ENCODE results near the gene FNDC10. TPM values are rescaled to one million over a fixed set of nuclear protein-coding genes. Genes with fewer than 3 reads are reported as not detected.

The FNDC10 gene
- total and polyA plus RNA-seq, 2 experiments from 2014 or later, result 2.1 to 8.8 TPM

GRCh38 chr1:1553821-1554494 is 46.0 kb downstream of the FNDC10 start:
- Histone ChIP-seq H3K4me3 (no peak overlapping the region), H3K9me3 (ENCODE audit: low read depth) (no peaks in the 10 kb centered on the region), H3K27me3 (no peaks in the 10 kb centered on the region), H3K9me2 (replicated peaks; ENCODE audit: insufficient read depth) (no peaks in the 10 kb centered on the region), H3K4me2 (no peak overlapping the region), H3K79me2 (peaks cover 28% of the 10 kb centered on the region), H3K36me3 (replicated peaks; ENCODE audit: insufficient read depth, low read depth) (no peaks in the 10 kb centered on the region), H3K4me1 (ENCODE audit: insufficient read depth) (no peaks in the 10 kb centered on the region), H4K20me1 (ENCODE audit: insufficient read depth, poor library complexity, severe bottlenecking) (peaks cover 12% of the 10 kb centered on the region), H3K27ac (no peak overlapping the region), H2AFZ (no peak overlapping the region)
- no peak for DNase-seq (ENCODE audit: low spot score)
- 96% methylated on average over 22 of the region's 35 CpGs for WGBS (ENCODE audit: low lambda C conversion rate, missing lambda C conversion rate)
- TF ChIP-seq EZH2 (IDR thresholded peaks at IDR 0.05; ENCODE audit: borderline replicate concordance) (no peak), EZH2phosphoT487 (IDR thresholded peaks at IDR 0.05; ENCODE audit: low read depth, severe bottlenecking, unreplicated experiment) (no peak), CTCF (IDR thresholded peaks at IDR 0.05; ENCODE audit: poor library complexity) (no peak)

- Histone ChIP-seq H2AFZ (no peak overlapping the region), H4K20me1 (ENCODE audit: insufficient read depth, poor library complexity, severe bottlenecking) (peaks cover 12% of the 10 kb centered on the region), H3K27ac (no peak overlapping the region), H3K36me3 (replicated peaks; ENCODE audit: insufficient read depth, low read depth) (no peaks in the 10 kb centered on the region), H3K4me1 (ENCODE audit: insufficient read depth) (no peaks in the 10 kb centered on the region), H3K27me3 (no peaks in the 10 kb centered on the region), H3K9me2 (replicated peaks; ENCODE audit: insufficient read depth) (no peaks in the 10 kb centered on the region), H3K9me3 (ENCODE audit: low read depth) (no peaks in the 10 kb centered on the region), H3K4me2 (no peak overlapping the region), H3K79me2 (peaks cover 28% of the 10 kb centered on the region), H3K4me3 (no peak overlapping the region)
- 90% methylated on average over 10 of the region's 10 CpGs for WGBS (ENCODE audit: low lambda C conversion rate, missing lambda C conversion rate)
- no peak for DNase-seq (ENCODE audit: low spot score)
- TF ChIP-seq EZH2phosphoT487 (IDR thresholded peaks at IDR 0.05; ENCODE audit: low read depth, severe bottlenecking, unreplicated experiment) (no peak), CTCF (IDR thresholded peaks at IDR 0.05; ENCODE audit: poor library complexity) (no peak), EZH2 (IDR thresholded peaks at IDR 0.05; ENCODE audit: borderline replicate concordance) (no peak)
Measured at GRCh38 chr1:1552263-1552639, 47.7 kb downstream of the FNDC10 start.

GRCh38 chr1:1551524-1552262 is 48.2 kb downstream of the FNDC10 start:
- DNase-seq (ENCODE audit: low spot score), result no peak
- no peaks in the 10 kb centered on the region for H3K9me2 ChIP-seq (replicated peaks; ENCODE audit: insufficient read depth)
- no peaks in the 10 kb centered on the region for H3K27me3 ChIP-seq
- no peak overlapping the region for H3K4me2 ChIP-seq
- no peaks in the 10 kb centered on the region for H3K4me1 ChIP-seq (ENCODE audit: insufficient read depth)
- 94% methylated on average over 33 of the region's 33 CpGs for WGBS (ENCODE audit: low lambda C conversion rate, missing lambda C conversion rate)
- H3K9me3 ChIP-seq (ENCODE audit: low read depth), result no peaks in the 10 kb centered on the region
- no peak overlapping the region for H3K4me3 ChIP-seq
- peaks cover 28% of the 10 kb centered on the region for H3K79me2 ChIP-seq
- no peaks in the 10 kb centered on the region for H3K36me3 ChIP-seq (replicated peaks; ENCODE audit: insufficient read depth, low read depth)
- no peak overlapping the region for H3K27ac ChIP-seq
- no peak overlapping the region for H2AFZ ChIP-seq
- TF ChIP-seq CTCF (IDR thresholded peaks at IDR 0.05; ENCODE audit: poor library complexity) (no peak), EZH2 (IDR thresholded peaks at IDR 0.05; ENCODE audit: borderline replicate concordance) (no peak), EZH2phosphoT487 (IDR thresholded peaks at IDR 0.05; ENCODE audit: low read depth, severe bottlenecking, unreplicated experiment) (no peak)
- peaks cover 12% of the 10 kb centered on the region for H4K20me1 ChIP-seq (ENCODE audit: insufficient read depth, poor library complexity, severe bottlenecking)

Measured in hepatocyte (in vitro differentiated cells).